ENCODE measurements around the gene GALNT10. TPM values are rescaled to one million over a fixed set of nuclear protein-coding genes. Genes with fewer than 3 reads are reported as not detected.
A peak's percentile ranks its signal among the peaks of the same experiment; 100 is the strongest.

Gene GALNT10
- total RNA-seq, 1 experiment from 2014 or later = 27.8 TPM

- peak overlapping the region in 1 of 2 experiments; percentile 35; a peak in 2 of 4 replicates for H3K4me3 ChIP-seq (replicated peaks in 1 of 2; ENCODE audit: low read depth in 1 of 2, low read length in 2 of 2)
- DNase-seq (ENCODE audit: low read depth, low spot score) (peak; percentile 51), ATAC-seq (peak; percentile 79)
- H2AFZ ChIP-seq (ENCODE audit: low read depth, low read length, poor library complexity, severe bottlenecking) = no peak overlapping the region
- CTCF ChIA-PET = no interaction called here
- peaks cover 27 to 45% of the 10 kb centered on the region in 2 experiments for H3K4me1 ChIP-seq (ENCODE audit: control insufficient read depth in 1 of 2, insufficient read depth in 2 of 2, low read length in 2 of 2)
- no peaks in the 10 kb centered on the region for H3K27me3 ChIP-seq (ENCODE audit: insufficient read depth, low read length)
- H3K27ac ChIP-seq (ENCODE audit: low read depth, low read length) = peak overlapping the region; percentile 51; the same call in 1 of the 2 replicates
- no peaks in the 10 kb centered on the region for H3K36me3 ChIP-seq (ENCODE audit: control insufficient read depth in 1 of 2, insufficient read depth in 2 of 2, low read length in 2 of 2)
- H3K4me2 ChIP-seq (ENCODE audit: low read length) = peak overlapping the region; percentile 68
- TF ChIP-seq FOSL1 (IDR thresholded peaks at IDR 0.05; ENCODE audit: low read depth) (peak; percentile 93), JUND (IDR thresholded peaks at IDR 0.05) (peak; percentile 65), YY1 (IDR thresholded peaks at IDR 0.05; ENCODE audit: extremely low read depth, insufficient replicate concordance, low read depth, low read length) (no peak), EZH2phosphoT487 (IDR thresholded peaks at IDR 0.05; ENCODE audit: borderline replicate concordance) (no peak)
- BruUV-seq (replicated peaks) = no TSS peak
- H3K9ac ChIP-seq (ENCODE audit: low read length) = peak overlapping the region; percentile 49
- RAD21 ChIA-PET (ENCODE audit: low non-redundant PET in 1 of 2, low total read pairs in 2 of 2, uncharacterized antibody in 2 of 2, unreplicated experiment in 2 of 2) = no interaction called here
- no peaks in the 10 kb centered on the region for H4K20me1 ChIP-seq (ENCODE audit: insufficient read depth)
- POLR2A ChIA-PET = no interaction called here
- H3K9me3 ChIP-seq (ENCODE audit: control insufficient read depth in 1 of 2, insufficient read depth in 1 of 2, low read depth in 1 of 2, low read length in 2 of 2) = no peaks in the 10 kb centered on the region
- intact Hi-C loops (cut with micrococcal nuclease) = no loop called here
- no peaks in the 10 kb centered on the region for H3K79me2 ChIP-seq (ENCODE audit: insufficient read depth, low read length)
- H3K9me2 ChIP-seq (ENCODE audit: insufficient read depth) = no peaks in the 10 kb centered on the region
Measured at GRCh38 chr5:154220625-154221024, 30.1 kb downstream of the GALNT10 start.

- Histone ChIP-seq H3K4me2 (ENCODE audit: low read length) (peak overlapping the region; percentile 68), H3K9ac (ENCODE audit: low read length) (peak overlapping the region; percentile 49), H3K4me3 (replicated peaks in 1 of 2; ENCODE audit: low read depth in 1 of 2, low read length in 2 of 2) (peak overlapping the region in 1 of 2 experiments; percentile 35; a peak in 2 of 4 replicates), H3K9me2 (ENCODE audit: insufficient read depth) (no peaks in the 10 kb centered on the region), H3K4me1 (ENCODE audit: control insufficient read depth in 1 of 2, insufficient read depth in 2 of 2, low read length in 2 of 2) (peaks cover 27 to 45% of the 10 kb centered on the region in 2 experiments), H3K27ac (ENCODE audit: low read depth, low read length) (peak overlapping the region; percentile 51), H3K27me3 (ENCODE audit: insufficient read depth, low read length) (no peaks in the 10 kb centered on the region), H2AFZ (ENCODE audit: low read depth, low read length, poor library complexity, severe bottlenecking) (no peak overlapping the region), H3K9me3 (ENCODE audit: control insufficient read depth in 1 of 2, insufficient read depth in 1 of 2, low read depth in 1 of 2, low read length in 2 of 2) (no peaks in the 10 kb centered on the region), H3K79me2 (ENCODE audit: insufficient read depth, low read length) (no peaks in the 10 kb centered on the region), H3K36me3 (ENCODE audit: control insufficient read depth in 1 of 2, insufficient read depth in 2 of 2, low read length in 2 of 2) (no peaks in the 10 kb centered on the region), H4K20me1 (ENCODE audit: insufficient read depth) (no peaks in the 10 kb centered on the region)
- no peak for TF ChIP-seq EGR1 (IDR thresholded peaks at IDR 0.05; ENCODE audit: low read depth)
- TF ChIP-seq ZNF274 (IDR thresholded peaks at IDR 0.05; ENCODE audit: low read depth, low read length) = no peak
- TF ChIP-seq CBX3 (IDR thresholded peaks at IDR 0.05; ENCODE audit: low read depth) = 0 out of 2 replicates have a peak, but pooled peaks have one; percentile 11
- peak; percentile 30 for TF ChIP-seq MAX (IDR thresholded peaks at IDR 0.05)
- no peak for TF ChIP-seq SRF (IDR thresholded peaks at IDR 0.05; ENCODE audit: low read depth)
- TF ChIP-seq JUND (IDR thresholded peaks at IDR 0.05) = no peak
- no TSS peak for BruUV-seq (replicated peaks)
- ChIA-PET CTCF (no interaction called here), POLR2A (no interaction called here), RAD21 (ENCODE audit: low non-redundant PET in 1 of 2, low total read pairs in 2 of 2, uncharacterized antibody in 2 of 2, unreplicated experiment in 2 of 2) (no interaction called here)
- intact Hi-C loops (cut with micrococcal nuclease) = no loop called here
- ATAC-seq (peak; percentile 66), DNase-seq (ENCODE audit: low read depth, low spot score) (peak; percentile 37)
Measured at GRCh38 chr5:154221371-154221896, 30.9 kb downstream of the GALNT10 start.

All from HCT116 (cell line).